SJSA1 (cell line): ENCODE results near the gene DYNC2H1. TPM values are rescaled to one million over a fixed set of nuclear protein-coding genes. Genes with fewer than 3 reads are reported as not detected.
A peak's percentile ranks its signal among the peaks of the same experiment; 100 is the strongest.

Experiments used
- DNase-seq, 2 experiments: peaks; one replicate each; pipeline ENCODE4 v3.0.0-alpha.2; 2015 to 2020; ENCODE audit warnings: low spot score in 2 of 2, low read depth in 1 of 2
- H3K27ac ChIP-seq: fragments of 250-450 bp; sonication (Bioruptor Pico); 2 replicates; pipeline ENCODE4 v1.5.1; 2020; ENCODE audit warnings: mild to moderate bottlenecking, moderate library complexity
- H3K27me3 ChIP-seq: fragments of 250-450 bp; sonication (Bioruptor Pico); replicated peaks from 2 replicates; pipeline ENCODE4 v1.5.1; 2020; ENCODE audit warnings: mild to moderate bottlenecking, moderate library complexity
- H3K36me3 ChIP-seq: fragments of 250-450 bp; sonication (Bioruptor Pico); 2 replicates; pipeline ENCODE4 v1.5.1; 2020; ENCODE audit warnings: mild to moderate bottlenecking
- H3K4me1 ChIP-seq: fragments of 250-450 bp; sonication (Bioruptor Pico); replicated peaks from 2 replicates; pipeline ENCODE4 v1.6.1; 2021; ENCODE audit warnings: mild to moderate bottlenecking
- H3K4me3 ChIP-seq: fragments of 250-450 bp; sonication (Bioruptor Pico); 2 replicates; pipeline ENCODE4 v1.5.1; 2020; ENCODE audit warnings: mild to moderate bottlenecking
- H3K9me3 ChIP-seq: fragments of 250-450 bp; sonication (Bioruptor Pico); replicated peaks from 2 replicates; pipeline ENCODE4 v1.5.1; 2020; ENCODE audit warnings: mild to moderate bottlenecking
- total RNA-seq: library from RNA; depleted of rRNA; stranded (reverse); fragments of >200 nt; shearing (Covaris generic); gene quantifications from 2 replicates; pipeline ENCODE4 v1.2.3, GENCODE V29; 2014; rRNA removed

DYNC2H1 gene
- total RNA-seq: 1.5 and 2.2 TPM in 2 replicates

DNA sequence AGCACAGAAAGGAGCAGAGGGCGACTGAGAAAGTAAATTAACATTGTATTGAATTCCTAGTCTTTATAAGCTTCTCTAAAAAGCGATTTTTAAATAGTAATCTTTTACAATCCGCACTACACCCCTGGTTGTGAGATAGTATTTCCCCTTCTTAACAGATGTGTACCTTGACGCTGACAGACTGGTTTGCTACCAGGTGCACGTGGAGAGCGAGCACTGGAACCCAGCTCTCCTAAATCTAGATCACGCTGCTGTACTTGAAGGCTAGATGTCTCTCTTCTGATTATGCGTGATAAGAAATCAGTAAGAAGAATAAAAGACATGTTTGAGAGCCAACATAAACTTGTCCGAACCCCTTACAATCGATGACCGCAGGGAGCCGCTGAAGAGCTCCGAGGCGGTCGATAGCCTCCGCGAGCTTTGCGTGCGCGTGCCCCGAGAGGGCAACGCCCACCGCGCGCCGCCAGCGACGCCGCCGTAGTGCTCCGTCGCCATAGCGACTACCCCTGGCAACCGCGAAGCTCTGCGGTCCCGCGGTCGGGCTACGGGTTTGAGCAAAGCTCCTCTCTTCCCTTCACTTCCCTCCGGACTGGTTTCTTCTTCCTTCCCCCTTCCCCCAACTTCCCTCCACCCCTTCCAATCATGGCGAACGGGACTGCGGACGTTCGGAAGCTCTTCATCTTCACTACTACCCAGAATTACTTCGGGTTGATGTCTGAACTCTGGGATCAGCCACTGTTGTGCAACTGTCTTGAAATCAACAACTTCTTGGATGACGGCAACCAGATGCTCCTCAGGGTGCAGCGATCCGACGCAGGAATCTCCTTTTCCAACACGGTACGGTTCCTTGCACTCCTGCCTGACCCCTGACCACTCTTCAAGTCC is at the start of gene DYNC2H1:
Gene DYNC2H1 (plus strand): TSS at position 494 of the 885 bp plus-strand sequence. CDS start 149 bp downstream, at position 643.
- H3K9me3 ChIP-seq: no peaks in the 10 kb centered on the region
- H3K4me1 ChIP-seq: no peaks in the 10 kb centered on the region

GRCh38 chr11:103061656-103062055 is 47.6 kb upstream of the DYNC2H1 start:
- Histone ChIP-seq H3K27me3 (no peaks in the 10 kb centered on the region), H3K4me1 (no peaks in the 10 kb centered on the region)

More for the DNA sequence above, at the start of gene DYNC2H1:
- Histone ChIP-seq H3K4me3 (peak within 1 kb of the TSS; percentile 50), H3K36me3 (no peaks in the 10 kb centered on the region), H3K27ac (peak within 1 kb of the TSS; percentile 56), H3K27me3 (no peaks in the 10 kb centered on the region)
- DNase-seq: peak; percentile 58 to 68

GRCh38 chr11:103067118-103067517 is 42.1 kb upstream of the DYNC2H1 start:
- Histone ChIP-seq H3K4me1 (no peaks in the 10 kb centered on the region), H3K4me3 (no peak overlapping the region), H3K9me3 (no peaks in the 10 kb centered on the region), H3K27ac (no peak overlapping the region), H3K27me3 (no peaks in the 10 kb centered on the region), H3K36me3 (no peaks in the 10 kb centered on the region; the same call in 1 of the 2 replicates)
- DNase-seq: no peak

More at GRCh38 chr11:103061656-103062055, 47.6 kb upstream of the DYNC2H1 start:
- no peaks in the 10 kb centered on the region; the same call in none of the 2 replicates for H3K36me3 ChIP-seq
- H3K27ac ChIP-seq: no peak overlapping the region
- no peak for DNase-seq
- no peak overlapping the region for H3K4me3 ChIP-seq
- no peaks in the 10 kb centered on the region for H3K9me3 ChIP-seq

- Histone ChIP-seq H3K27me3 (no peaks in the 10 kb centered on the region), H3K4me1 (no peaks in the 10 kb centered on the region), H3K9me3 (no peaks in the 10 kb centered on the region), H3K27ac (no peak overlapping the region), H3K36me3 (no peaks in the 10 kb centered on the region), H3K4me3 (no peak overlapping the region)
- no peak for DNase-seq
Observed at GRCh38 chr11:103069367-103069766, 39.9 kb upstream of the DYNC2H1 start.

- no peak overlapping the region for H3K4me3 ChIP-seq
- no peaks in the 10 kb centered on the region for H3K36me3 ChIP-seq
- DNase-seq: no peak
- H3K9me3 ChIP-seq: no peaks in the 10 kb centered on the region
- H3K4me1 ChIP-seq: no peaks in the 10 kb centered on the region
- H3K27me3 ChIP-seq: no peaks in the 10 kb centered on the region
- no peak overlapping the region for H3K27ac ChIP-seq
Observed at GRCh38 chr11:103070142-103070541, 39.1 kb upstream of the DYNC2H1 start.

- Histone ChIP-seq H3K36me3 (no peaks in the 10 kb centered on the region), H3K9me3 (no peaks in the 10 kb centered on the region), H3K27me3 (no peaks in the 10 kb centered on the region), H3K27ac (no peak overlapping the region), H3K4me1 (no peaks in the 10 kb centered on the region), H3K4me3 (no peak overlapping the region)
- no peak for DNase-seq
Observed at GRCh38 chr11:103071008-103071407, 38.2 kb upstream of the DYNC2H1 start.

GRCh38 chr11:103076361-103076760 is 32.9 kb upstream of the DYNC2H1 start:
- no peak overlapping the region for H3K27ac ChIP-seq
- no peaks in the 10 kb centered on the region for H3K27me3 ChIP-seq
- no peak for DNase-seq
- H3K4me3 ChIP-seq: no peak overlapping the region
- no peaks in the 10 kb centered on the region for H3K9me3 ChIP-seq
- peaks cover 8% of the 10 kb centered on the region; the same call in 1 of the 2 replicates for H3K36me3 ChIP-seq
- no peaks in the 10 kb centered on the region for H3K4me1 ChIP-seq

- no peaks in the 10 kb centered on the region for H3K4me1 ChIP-seq
- peaks cover 10% of the 10 kb centered on the region; the same call in 1 of the 2 replicates for H3K36me3 ChIP-seq
- no peak overlapping the region for H3K4me3 ChIP-seq
- no peak overlapping the region for H3K27ac ChIP-seq
- H3K27me3 ChIP-seq: no peaks in the 10 kb centered on the region
- no peaks in the 10 kb centered on the region for H3K9me3 ChIP-seq
- DNase-seq: no peak
Observed at GRCh38 chr11:103077554-103077953, 31.7 kb upstream of the DYNC2H1 start.

DNA sequence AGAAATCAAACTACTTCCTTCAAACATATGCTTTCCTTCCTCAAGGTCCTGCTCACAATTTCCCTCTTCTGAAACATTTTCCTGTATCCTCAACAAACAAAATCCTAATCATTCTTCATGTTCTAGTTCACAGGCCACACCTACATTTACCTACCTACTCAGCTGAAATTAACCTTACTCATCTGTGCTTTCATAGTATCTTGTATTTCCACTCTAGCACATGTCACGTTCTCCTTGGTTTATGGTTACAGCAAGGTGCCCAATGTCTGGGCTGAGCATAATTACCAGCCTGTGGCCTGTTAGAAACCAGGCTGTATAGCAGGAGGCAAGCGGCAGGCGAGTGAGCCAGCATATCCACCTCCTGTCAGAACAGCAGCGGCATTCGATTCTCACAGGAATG is 30.5 kb upstream of the DYNC2H1 start:
- Histone ChIP-seq H3K36me3 (peaks cover 10% of the 10 kb centered on the region; the same call in 1 of the 2 replicates), H3K9me3 (no peaks in the 10 kb centered on the region), H3K27me3 (no peaks in the 10 kb centered on the region), H3K27ac (no peak overlapping the region), H3K4me3 (no peak overlapping the region), H3K4me1 (no peaks in the 10 kb centered on the region)
- no peak for DNase-seq

- Histone ChIP-seq H3K36me3 (peaks cover 10% of the 10 kb centered on the region; the same call in 1 of the 2 replicates), H3K27ac (no peak overlapping the region)
- DNase-seq: no peak
Observed at GRCh38 chr11:103079833-103080232, 29.4 kb upstream of the DYNC2H1 start.

GRCh38 chr11:103085758-103086365 is 23.4 kb upstream of the DYNC2H1 start:
- Histone ChIP-seq H3K4me1 (no peaks in the 10 kb centered on the region), H3K27me3 (no peaks in the 10 kb centered on the region), H3K36me3 (peaks cover 2% of the 10 kb centered on the region; the same call in 1 of the 2 replicates), H3K4me3 (no peak overlapping the region), H3K27ac (no peak overlapping the region), H3K9me3 (no peaks in the 10 kb centered on the region)
- no peak for DNase-seq

More at GRCh38 chr11:103079833-103080232, 29.4 kb upstream of the DYNC2H1 start:
- Histone ChIP-seq H3K4me3 (no peak overlapping the region), H3K27me3 (no peaks in the 10 kb centered on the region), H3K9me3 (no peaks in the 10 kb centered on the region), H3K4me1 (no peaks in the 10 kb centered on the region)

DNA sequence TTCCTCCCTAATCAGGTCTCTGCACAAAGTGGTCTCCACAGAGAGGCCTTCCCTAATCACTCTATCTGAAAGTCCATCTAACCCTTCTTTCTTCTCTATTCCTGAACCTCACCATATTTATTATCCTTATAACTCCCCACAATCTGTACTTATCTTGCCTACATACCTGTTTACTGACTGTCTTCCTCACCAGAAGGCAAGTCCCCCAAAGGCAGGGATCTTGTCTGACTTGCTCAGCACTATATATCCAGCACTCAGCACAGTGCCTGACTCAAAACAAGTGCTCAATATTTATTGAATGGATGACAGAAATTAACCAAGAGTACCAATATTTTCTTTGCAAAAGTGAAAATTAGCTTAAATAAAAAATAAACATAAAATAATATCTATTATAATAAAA is 22.8 kb upstream of the DYNC2H1 start:
- peaks cover 2% of the 10 kb centered on the region; the same call in 1 of the 2 replicates for H3K36me3 ChIP-seq
- no peaks in the 10 kb centered on the region for H3K27me3 ChIP-seq
- no peak overlapping the region for H3K4me3 ChIP-seq
- H3K4me1 ChIP-seq: no peaks in the 10 kb centered on the region
- no peaks in the 10 kb centered on the region for H3K9me3 ChIP-seq
- H3K27ac ChIP-seq: no peak overlapping the region
- DNase-seq: no peak

- Histone ChIP-seq H3K27me3 (no peaks in the 10 kb centered on the region), H3K4me3 (peak overlapping the region; percentile 78), H3K9me3 (no peaks in the 10 kb centered on the region), H3K4me1 (peaks cover 3% of the 10 kb centered on the region; the same call in 1 of the 2 replicates), H3K27ac (peak overlapping the region; percentile 55), H3K36me3 (peaks cover 4% of the 10 kb centered on the region; the same call in 1 of the 2 replicates)
- peak; percentile 1 to 42 for DNase-seq
Observed at GRCh38 chr11:103091064-103091800, 18.0 kb upstream of the DYNC2H1 start.
